Measurements from ENCODE around the gene MRPL55.

The MRPL55 gene

DNA sequence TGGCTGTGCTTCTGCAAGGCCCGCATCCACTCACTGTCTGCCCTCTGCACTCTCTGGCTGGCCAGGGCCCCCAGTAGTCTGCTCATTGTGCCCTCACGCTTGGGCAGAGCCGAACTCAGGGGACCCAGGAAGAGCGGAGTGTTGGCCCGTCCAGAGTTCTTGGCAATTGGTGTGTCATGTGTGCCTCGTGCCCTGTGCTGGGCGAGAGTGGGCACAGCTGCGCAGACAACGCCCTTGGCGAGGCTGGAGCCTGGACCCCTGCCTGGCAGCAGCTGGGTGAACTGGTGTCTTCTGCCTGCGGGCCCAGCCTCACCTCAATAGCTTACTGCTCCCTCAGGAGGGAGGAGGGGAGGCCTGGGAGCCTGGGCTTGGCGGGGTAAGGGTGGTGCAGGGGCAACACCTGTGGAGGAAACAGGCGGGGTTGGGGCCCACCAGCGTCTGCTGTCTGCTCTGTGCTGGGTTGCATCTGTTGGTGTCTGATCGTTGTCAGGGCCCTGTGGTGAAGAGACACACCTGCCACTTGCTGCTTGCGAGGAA is 33.1 kb upstream of the MRPL55 start:
- TF ChIP-seq EZH2phosphoT487 (IDR thresholded peaks at IDR 0.05; ENCODE audit: borderline replicate concordance) = no peak
- TF ChIP-seq CTCF (conservative IDR thresholded peaks at IDR 0.05; ENCODE audit: low read length) = no peak
- H3K9ac ChIP-seq (ENCODE audit: low read depth, low read length, poor library complexity, severe bottlenecking) = peak overlapping the region; percentile 93
- peaks cover 70% of the 10 kb centered on the region for H3K79me2 ChIP-seq (ENCODE audit: insufficient read depth, low read length)
- peak overlapping the region; percentile 99 for H3K4me3 ChIP-seq (ENCODE audit: low read length, poor library complexity, severe bottlenecking)
- H3K9me3 ChIP-seq (ENCODE audit: insufficient read depth, low read depth, low read length) = no peaks in the 10 kb centered on the region
- H3K4me2 ChIP-seq (ENCODE audit: low read depth, low read length, poor library complexity, severe bottlenecking) = peak overlapping the region; percentile 95
- H4K20me1 ChIP-seq (ENCODE audit: insufficient read depth, low read length, poor library complexity, severe bottlenecking) = peaks cover 62% of the 10 kb centered on the region
- no peak overlapping the region for H2AFZ ChIP-seq (ENCODE audit: low read length)
- H3K27me3 ChIP-seq (ENCODE audit: insufficient read depth, low read length, poor library complexity, severe bottlenecking) = no peaks in the 10 kb centered on the region
- no peaks in the 10 kb centered on the region; the same call in 1 of the 2 replicates for H3K36me3 ChIP-seq (ENCODE audit: insufficient read depth, low read length)
- no peaks in the 10 kb centered on the region for H3K9me2 ChIP-seq (replicated peaks; ENCODE audit: low read depth, low read length)
- peaks cover 31% of the 10 kb centered on the region for H3K4me1 ChIP-seq (ENCODE audit: insufficient read depth, low read length, poor library complexity, severe bottlenecking)
- H3F3A ChIP-seq (ENCODE audit: low read depth) = no peaks in the 10 kb centered on the region

DNA sequence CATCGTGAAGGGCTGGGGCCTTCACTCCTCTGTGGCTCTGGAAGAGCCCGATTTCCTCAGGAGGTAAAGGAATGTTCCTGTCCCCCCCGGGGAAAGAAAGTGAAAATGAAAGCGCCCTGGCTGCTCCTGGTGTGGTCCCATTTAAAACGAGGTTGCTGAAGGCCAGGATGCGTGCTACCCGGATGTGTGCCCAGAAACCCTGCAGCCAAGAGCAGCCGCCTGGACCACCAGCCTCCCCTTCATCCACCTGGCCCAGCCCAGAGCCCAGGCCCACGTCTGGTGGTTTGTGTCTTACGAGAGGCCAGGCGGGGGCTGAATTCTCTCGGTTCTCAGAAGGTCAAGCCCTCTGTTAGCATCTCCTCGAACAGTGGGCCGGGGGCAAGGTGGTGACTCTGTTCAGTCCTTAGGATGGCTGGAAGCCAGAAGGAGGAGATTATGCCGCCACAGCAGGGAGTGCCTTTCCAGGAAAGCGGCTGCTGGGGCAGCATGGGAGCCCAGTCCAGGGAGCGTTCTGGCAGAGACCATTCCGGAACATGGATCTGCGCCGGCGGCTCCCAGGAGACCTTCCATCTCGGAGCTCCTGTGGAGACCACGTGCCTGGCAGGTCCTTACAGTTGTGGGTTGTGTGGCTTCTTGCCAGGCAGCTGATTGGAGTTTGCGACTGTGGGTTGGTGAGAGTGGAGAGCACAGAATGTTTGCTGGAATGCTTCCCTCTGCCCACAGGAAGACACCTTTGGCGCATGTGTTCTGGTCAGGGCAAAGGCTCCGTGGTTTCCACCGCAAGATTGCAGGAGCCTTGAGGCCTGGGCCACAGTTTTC is 32.3 kb upstream of the MRPL55 start:
- peak overlapping the region; percentile 99 for H3K4me3 ChIP-seq (ENCODE audit: low read length, poor library complexity, severe bottlenecking)
- peaks cover 35% of the 10 kb centered on the region for H3K4me1 ChIP-seq (ENCODE audit: insufficient read depth, low read length, poor library complexity, severe bottlenecking)
- peak overlapping the region; percentile 93 for H3K9ac ChIP-seq (ENCODE audit: low read depth, low read length, poor library complexity, severe bottlenecking)
- H3F3A ChIP-seq (ENCODE audit: low read depth) = no peaks in the 10 kb centered on the region
- H3K79me2 ChIP-seq (ENCODE audit: insufficient read depth, low read length) = peaks cover 63% of the 10 kb centered on the region
- peaks cover 61% of the 10 kb centered on the region for H4K20me1 ChIP-seq (ENCODE audit: insufficient read depth, low read length, poor library complexity, severe bottlenecking)
- H3K9me2 ChIP-seq (replicated peaks; ENCODE audit: low read depth, low read length) = no peaks in the 10 kb centered on the region
- no peak for TF ChIP-seq CTCF (conservative IDR thresholded peaks at IDR 0.05; ENCODE audit: low read length)
- no peak for TF ChIP-seq EZH2phosphoT487 (IDR thresholded peaks at IDR 0.05; ENCODE audit: borderline replicate concordance)
- no peaks in the 10 kb centered on the region for H3K27me3 ChIP-seq (ENCODE audit: insufficient read depth, low read length, poor library complexity, severe bottlenecking)
- no peaks in the 10 kb centered on the region; the same call in 1 of the 2 replicates for H3K36me3 ChIP-seq (ENCODE audit: insufficient read depth, low read length)
- H2AFZ ChIP-seq (ENCODE audit: low read length) = no peak overlapping the region
- H3K4me2 ChIP-seq (ENCODE audit: low read depth, low read length, poor library complexity, severe bottlenecking) = peak overlapping the region; percentile 95
- H3K9me3 ChIP-seq (ENCODE audit: insufficient read depth, low read depth, low read length) = no peaks in the 10 kb centered on the region

GRCh38 chr1:228140724-228141225 is 31.7 kb upstream of the MRPL55 start:
- Histone ChIP-seq H4K20me1 (ENCODE audit: insufficient read depth, low read length, poor library complexity, severe bottlenecking) (peaks cover 54% of the 10 kb centered on the region), H3K4me3 (ENCODE audit: low read length, poor library complexity, severe bottlenecking) (peak overlapping the region; percentile 99), H3K79me2 (ENCODE audit: insufficient read depth, low read length) (peaks cover 56% of the 10 kb centered on the region), H3K36me3 (ENCODE audit: insufficient read depth, low read length) (no peaks in the 10 kb centered on the region; the same call in 1 of the 2 replicates), H3K9me3 (ENCODE audit: insufficient read depth, low read depth, low read length) (no peaks in the 10 kb centered on the region), H3K27me3 (ENCODE audit: insufficient read depth, low read length, poor library complexity, severe bottlenecking) (no peaks in the 10 kb centered on the region), H3K4me2 (ENCODE audit: low read depth, low read length, poor library complexity, severe bottlenecking) (peak overlapping the region; percentile 95), H2AFZ (ENCODE audit: low read length) (no peak overlapping the region; the same call in 1 of the 2 replicates), H3F3A (ENCODE audit: low read depth) (no peaks in the 10 kb centered on the region), H3K9me2 (replicated peaks; ENCODE audit: low read depth, low read length) (no peaks in the 10 kb centered on the region), H3K9ac (ENCODE audit: low read depth, low read length, poor library complexity, severe bottlenecking) (peak overlapping the region; percentile 93), H3K4me1 (ENCODE audit: insufficient read depth, low read length, poor library complexity, severe bottlenecking) (peaks cover 35% of the 10 kb centered on the region)
- TF ChIP-seq CTCF (conservative IDR thresholded peaks at IDR 0.05; ENCODE audit: low read length) (no peak), EZH2phosphoT487 (IDR thresholded peaks at IDR 0.05; ENCODE audit: borderline replicate concordance) (no peak)
